ENCODE results near the gene KIAA1755.

DNA sequence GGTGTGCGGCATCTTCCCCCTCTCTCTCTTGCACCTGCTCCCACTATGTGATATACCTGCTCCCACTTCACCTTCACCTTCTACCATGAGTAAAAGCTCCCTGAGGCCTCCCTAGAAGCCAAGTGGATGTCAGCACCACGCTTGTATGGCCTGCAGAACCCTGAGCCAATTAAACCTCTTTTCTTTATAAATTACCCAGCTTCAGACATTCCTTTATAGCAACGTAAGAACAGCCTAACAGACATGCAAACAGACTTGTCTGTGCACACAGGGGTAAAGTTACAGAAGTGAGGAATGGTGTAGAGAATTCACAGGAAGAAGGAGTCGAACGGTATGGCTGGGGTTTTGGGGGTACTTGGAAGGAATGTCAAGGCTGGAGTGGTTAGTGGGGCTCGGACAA is 80.7 kb downstream of the KIAA1755 start:
- TF ChIP-seq CTCF (IDR thresholded peaks at IDR 0.05) = no peak
- TF ChIP-seq POLR2AphosphoS5 (IDR thresholded peaks at IDR 0.05) = no peak

Measured in breast epithelium (tissue), 3 donors.